GM18868 (cell line): ENCODE data around the gene IFNL2.

Experiments
- ATAC-seq: cut with Tn5 transposase; IDR thresholded peaks from one replicate; pipeline ENCODE4 v1.9.1; 2021; ENCODE audit warnings: mild to moderate bottlenecking, moderate library complexity; ENCODE audit not compliant: unreplicated experiment

Gene IFNL2

GRCh38 chr19:39316627-39317321 is 48.6 kb downstream of the IFNL2 start:
- no peak for ATAC-seq

- ATAC-seq: no peak
Observed at GRCh38 chr19:39317476-39317875, 49.3 kb downstream of the IFNL2 start.

- no peak for ATAC-seq
Observed at GRCh38 chr19:39318071-39318470, 49.9 kb downstream of the IFNL2 start.

- no peak for ATAC-seq
Observed at GRCh38 chr19:39318690-39319089, 50.5 kb downstream of the IFNL2 start.

- no peak for ATAC-seq
Observed at GRCh38 chr19:39319098-39319891, 51.1 kb downstream of the IFNL2 start.
